GM21526 (cell line): Measurements from ENCODE around the gene HES1.

Source experiments
- ATAC-seq: cut with Tn5 transposase; IDR thresholded peaks from one replicate; pipeline ENCODE4 v1.9.1; 2021; ENCODE audit warnings: moderate library complexity; ENCODE audit not compliant: unreplicated experiment, low FRiP score

The HES1 gene

DNA sequence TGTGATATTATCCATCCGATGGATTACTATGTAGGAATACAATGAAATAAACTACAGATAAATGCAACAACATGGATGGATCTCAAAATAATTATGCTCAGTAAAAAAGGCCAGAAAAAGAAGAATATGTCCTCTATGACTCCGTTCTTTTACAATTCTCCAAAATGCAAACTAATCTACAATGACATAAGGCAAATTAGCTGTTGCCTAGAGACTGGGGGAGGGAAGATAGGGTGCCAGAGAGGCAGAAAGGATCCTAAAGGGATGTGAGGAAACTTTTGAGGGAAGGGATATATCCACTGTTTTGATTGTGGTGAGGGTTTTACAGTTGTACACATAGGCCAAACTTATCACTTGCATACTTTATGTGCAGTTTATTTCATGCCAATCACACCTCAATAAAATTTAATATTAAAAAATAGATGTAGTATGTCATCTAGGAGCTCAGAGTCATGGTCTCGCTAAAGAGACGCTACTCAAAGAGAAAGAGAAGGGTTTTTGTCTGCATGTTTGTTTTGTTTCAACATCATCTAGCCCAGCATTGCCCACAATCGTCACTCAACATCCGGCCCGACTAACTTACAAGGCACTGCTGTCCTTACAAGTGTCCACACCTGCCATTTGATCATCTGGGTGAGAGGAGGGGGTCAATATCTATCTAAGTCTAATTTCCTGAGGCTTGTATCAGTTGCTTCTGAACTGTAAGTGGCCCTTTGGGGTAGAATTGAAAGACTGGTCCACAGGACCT lies 29.5 kb downstream of the HES1 start:
- ATAC-seq: no peak

DNA sequence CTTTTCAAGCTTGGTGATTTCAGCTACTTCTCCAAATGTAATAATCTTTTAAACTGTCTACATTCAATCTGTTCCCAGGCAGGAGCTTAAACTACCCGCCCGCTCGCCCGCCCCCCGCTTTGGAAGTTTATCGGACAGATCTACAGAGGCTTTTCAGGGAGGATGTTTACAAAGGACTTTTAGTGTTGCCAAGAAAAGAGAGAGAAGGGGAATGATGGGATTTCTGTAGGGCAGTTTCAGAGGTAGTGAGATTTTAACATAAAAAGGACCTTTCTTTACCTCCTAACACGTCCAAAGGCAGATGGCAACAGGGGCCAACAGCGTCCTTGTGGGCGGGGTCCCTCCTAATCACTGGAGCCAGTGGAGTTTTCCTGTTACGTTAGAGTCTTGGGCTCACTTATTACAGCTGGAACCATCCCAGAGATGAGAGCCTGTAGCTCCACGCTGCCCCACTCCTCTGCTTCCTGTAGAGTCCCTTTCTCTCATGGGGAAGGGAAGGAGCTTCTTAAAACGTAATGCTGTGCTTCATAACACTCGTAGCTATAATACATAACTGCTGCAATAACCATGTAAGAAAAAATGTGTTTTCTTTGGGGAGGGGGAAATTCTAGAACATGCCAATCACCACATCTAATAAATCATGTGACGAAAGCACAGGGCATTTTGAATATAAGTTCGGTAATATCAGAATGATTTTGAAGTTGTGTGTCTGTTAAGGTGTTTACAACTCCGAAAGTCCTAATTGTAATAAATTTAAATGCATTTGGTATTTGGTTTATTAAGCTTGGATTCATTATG lies 30.9 kb downstream of the HES1 start:
- ATAC-seq: no peak

DNA sequence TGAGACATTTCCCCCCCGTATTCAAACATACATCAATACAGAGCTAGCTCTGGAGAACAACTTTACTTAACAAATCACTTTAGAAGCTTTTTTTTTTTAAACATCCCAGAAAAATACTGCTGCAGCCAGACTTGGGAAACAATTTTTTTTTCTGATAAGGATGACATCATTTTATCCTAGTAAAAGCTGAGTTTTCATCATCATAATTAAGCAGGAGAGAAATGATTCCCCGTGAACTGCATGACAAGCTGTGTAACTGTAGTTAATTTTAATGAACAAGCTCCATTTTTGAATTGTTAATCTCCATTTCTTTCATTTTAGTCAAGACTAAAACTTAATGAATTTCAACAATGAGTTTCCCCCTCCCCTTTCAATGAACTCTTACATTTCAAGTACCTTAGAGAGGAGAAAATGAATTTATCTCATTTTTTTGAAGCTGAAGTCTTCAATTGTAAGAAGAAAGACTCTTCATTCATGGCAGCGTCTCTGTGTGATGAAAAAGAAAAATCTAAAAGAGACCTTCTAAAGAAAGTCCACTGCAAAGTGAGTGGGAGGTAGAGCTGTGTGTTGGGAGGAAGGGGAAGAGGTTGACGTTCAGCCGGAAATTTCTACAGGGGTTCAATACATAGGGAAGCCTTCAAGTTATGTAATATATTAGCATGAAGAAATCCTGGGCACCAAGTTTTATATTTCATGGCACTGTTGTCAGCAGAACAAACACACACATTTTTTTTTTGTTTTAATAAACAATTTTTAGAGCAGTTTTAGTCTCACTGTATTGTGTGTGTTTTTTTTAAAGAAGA lies 31.7 kb downstream of the HES1 start:
- ATAC-seq: no peak

DNA sequence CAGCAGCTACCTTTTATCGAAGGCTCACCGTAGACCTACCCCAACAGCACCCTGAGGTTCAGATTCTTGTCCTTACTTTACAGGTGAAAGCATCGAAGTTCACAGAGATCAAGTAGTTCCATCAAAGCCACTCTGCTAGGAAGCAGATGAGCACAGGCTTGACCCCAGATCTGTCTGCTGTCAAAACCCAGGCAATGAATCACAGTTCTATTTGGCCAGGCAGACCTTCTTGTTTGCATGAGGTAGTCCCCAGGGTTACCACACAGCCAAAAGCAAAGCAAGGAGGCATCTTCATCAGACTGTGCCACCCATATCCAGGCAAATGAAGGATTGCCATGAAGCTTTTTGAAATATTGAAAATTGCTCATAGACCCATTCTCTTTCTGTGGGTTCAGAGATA lies 33.0 kb downstream of the HES1 start:
- no peak for ATAC-seq

DNA sequence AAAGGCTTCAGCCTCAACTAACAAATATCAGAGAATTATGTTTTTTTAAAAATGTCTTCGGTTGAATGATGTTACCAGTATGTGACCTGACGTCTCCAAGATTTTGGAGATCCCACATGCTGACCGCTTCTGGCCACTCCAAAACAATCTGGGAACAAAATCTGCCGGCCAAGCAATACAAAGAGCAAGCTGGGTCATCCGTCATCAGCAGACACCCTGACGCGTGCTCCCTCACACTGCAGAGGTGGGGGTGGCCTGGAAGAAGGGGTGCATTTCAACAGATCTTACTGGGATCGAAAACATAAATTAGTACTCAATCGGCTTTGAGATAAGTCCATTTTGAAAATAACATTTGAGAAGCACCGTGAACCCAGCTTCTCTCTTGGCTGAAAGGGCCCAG lies 33.6 kb downstream of the HES1 start:
- ATAC-seq: no peak

DNA sequence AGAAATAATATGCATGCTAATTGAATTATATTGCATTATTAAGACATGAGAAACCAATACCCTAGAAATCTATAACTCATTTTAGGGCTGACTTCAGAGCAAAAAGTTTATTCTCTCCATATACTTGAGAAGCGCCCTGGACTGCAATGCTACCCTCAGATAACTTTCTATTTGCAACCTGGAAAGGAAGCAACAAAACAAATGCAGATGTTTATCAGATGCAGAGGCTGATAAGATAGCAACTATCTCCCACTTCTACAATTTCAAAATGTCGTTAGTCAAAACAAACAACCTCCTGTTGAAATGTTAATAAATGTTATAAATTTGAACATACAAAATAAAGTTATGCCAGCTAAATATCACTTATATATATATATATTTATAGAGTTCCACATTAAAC lies 34.8 kb downstream of the HES1 start:
- no peak for ATAC-seq

DNA sequence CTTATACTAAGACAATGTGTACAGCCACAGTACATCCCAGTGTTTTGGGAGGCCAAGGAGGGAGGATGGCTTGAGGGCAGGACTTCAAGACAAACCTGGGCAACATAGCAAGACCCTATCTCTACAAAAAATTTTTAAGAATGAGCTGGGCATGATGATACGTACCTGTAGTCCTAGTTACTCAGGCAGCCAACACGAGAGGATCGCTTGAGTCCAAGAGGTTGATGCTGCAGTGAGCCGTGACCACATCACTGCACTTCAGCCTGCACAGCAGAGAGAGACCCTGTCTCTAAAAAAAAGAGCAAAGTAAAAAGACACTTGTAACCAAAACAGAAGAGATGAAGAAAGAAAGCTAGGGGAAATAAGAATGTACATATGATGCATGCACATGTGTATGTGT lies 38.5 kb downstream of the HES1 start:
- no peak for ATAC-seq

DNA sequence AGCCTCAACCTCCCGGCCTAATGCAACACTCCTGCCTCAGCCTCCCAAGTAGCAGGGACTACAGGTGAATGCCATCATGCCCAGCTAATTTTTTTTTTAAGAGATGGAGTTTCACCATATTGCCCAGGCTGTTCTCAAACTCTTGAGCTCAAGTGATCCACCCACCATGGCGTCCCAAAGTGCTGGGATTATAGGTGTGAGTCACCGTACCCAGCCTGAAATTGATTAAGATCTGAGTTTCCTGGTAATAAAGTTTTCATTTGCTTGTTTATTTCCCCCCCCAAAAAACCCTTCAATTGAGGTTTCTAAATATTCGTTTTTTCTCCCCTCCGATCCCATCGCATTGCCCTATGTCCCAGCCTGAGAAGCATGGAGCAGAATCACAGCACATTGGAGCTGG lies 39.0 kb downstream of the HES1 start:
- ATAC-seq: no peak

DNA sequence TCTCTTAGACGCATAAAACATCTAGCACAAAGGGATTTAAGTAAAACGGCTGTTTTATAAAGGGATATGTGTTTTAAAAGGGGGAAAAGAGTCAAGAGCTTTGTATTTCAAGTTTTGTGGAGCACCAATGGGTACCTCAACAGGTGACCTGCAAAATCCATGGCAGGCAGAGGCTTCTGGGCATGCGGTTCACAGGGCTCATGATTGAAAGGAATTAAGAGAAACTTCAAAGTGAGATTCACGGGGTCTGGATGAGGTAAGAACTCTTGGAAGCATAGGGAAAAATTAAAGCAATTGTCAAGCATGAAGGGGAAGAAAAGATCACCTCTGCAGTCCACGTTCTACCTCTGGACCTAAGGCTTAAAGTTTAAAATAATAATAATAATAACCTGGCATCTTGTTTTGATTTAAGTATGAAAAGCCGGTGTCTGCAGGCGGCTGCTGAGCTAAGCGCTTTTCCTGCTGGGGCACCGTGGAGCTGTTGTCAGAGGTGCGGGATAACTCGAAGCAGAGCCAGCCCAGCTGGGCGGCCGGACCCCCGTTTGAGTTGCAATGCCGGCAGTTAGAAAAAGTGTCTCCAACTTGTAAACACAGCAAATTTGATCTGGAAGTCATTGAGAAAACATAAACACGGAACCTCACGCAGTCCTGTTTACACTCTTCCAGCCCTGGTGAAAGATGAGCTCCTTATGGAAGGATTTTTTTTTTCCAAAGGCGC lies 40.5 kb downstream of the HES1 start:
- no peak for ATAC-seq

DNA sequence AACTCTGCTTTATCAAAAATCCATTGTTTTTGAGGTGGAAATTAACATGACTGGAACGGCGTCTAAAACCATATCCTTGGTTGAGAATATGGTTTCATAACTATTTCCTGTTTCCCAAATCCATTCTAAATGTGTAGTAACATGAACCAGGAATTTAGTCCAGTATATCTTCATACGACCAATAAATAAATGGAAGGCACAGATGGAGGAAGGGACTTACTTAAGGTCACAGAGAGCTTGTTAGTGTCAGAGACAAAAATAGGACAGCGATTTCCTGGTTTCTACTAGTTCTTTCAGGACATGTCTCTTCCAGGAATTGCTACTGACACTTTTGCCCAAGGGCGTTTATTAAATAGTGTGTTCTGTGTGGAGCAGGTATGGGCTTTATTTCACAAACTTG lies 41.2 kb downstream of the HES1 start:
- ATAC-seq: no peak

DNA sequence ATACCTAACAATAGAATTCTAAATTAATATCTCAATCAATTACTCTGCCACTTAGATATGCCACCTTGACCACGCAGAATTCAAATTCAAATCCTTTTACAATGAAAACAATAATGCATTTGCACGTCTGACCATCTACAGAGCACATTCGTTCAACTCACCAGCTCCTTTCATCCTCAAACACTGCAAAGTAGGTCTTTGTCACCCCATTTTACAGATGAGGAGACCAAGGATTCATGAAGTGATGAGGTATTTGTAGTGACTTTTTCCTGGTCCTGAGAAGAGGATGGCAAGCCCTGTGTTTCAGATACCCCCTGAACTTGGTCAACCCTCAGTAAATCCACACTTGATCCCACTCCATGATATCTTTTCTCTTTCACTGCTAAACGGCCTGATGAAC lies 42.2 kb downstream of the HES1 start:
- ATAC-seq: no peak

DNA sequence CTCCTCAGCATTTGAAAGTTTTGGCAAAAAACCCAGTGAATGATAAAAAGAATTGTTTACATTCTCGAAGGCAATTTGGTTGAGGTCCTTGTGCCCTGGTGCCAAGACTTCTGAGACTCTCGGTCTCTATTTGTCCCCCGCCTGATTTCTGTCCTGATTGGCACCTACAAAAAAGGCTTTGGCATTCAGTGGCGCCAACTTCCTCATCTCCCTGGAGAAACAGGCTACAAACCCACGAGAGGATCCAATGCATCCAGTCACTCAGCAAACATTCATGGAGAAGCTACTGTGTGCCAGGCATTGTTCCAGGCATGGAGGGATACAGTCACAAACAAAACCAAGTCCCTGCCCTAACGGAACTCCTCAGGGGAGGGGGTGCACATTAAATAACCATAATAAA lies 42.7 kb downstream of the HES1 start:
- no peak for ATAC-seq

DNA sequence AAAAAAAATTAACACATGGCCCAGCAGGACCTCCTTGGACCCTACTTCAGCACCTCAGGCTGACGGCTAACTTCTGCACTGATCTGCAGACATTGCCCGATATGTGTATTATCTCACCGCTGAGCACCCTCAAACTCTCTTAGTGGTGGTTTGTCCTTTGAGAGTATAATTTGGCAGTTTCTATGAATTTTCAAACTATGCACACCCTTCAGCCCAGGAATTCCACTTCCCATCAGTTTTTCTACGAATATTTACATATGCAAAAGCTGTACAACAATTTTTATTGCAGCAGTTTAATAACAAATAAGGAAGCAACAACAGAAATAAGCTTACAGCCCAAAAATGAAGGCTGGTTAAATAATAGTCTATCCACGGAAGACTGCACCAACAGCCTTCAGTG lies 44.6 kb downstream of the HES1 start:
- no peak for ATAC-seq

DNA sequence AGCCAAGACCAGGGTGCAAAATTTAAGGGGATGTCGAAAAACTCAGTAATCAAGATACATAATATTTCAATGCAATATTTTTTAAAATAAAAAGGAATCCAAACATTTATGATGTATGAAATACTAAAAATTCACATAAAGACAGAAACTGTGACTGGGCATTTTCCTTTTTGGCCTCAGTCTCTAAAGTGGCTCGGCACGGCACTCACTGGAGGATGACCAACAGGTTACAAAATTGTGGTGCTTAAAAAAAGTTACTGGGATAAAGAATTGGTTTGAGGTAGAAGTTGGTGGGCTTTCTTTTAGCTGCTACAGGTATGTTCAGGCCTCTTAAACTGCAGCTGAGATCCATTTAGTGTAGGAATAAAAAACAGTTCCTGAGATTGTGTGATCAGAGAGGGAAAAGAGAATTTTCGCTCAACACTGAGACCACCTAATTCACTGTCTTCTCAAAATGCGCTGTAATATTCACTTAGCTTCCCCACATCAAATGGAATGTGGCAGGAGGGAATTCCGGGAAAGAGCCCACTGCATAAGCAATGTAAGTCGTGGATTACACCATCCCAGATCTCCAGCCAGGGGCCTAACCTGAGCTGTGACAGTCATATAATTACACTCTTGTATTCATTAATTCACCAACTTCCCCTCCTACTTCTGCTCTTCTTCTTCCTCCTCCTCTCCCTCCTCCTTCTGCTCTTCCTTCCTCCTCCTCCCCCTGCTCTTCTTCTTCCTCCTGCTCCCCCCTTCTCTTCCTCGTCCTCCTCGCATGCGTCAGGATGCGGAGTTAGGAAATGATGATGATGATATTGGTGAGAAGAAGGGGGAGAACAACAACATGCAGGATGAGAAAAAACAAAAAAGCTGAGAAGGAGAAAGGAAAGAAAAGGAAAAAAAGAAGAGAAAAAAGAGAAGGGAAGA lies 45.9 kb downstream of the HES1 start:
- ATAC-seq: no peak

DNA sequence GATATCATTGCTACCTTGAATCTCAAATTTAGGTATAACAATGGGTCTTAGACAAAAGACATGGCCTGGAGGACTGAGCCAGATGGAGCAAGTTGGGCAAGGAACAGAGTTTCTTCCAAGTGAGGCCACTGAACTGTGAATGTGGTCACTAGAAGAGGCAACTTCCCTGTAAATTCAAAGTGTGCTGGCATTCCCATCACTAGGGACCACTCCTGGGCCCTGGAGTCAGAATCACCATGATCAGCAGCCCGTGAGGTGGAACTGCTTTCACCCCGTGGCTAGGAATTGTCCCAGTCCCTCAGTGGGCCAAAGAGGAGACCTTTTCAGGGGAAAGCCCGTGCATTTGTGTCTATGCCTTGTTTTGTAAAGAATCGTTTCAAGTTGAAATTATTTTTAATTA lies 47.3 kb downstream of the HES1 start:
- ATAC-seq: no peak

DNA sequence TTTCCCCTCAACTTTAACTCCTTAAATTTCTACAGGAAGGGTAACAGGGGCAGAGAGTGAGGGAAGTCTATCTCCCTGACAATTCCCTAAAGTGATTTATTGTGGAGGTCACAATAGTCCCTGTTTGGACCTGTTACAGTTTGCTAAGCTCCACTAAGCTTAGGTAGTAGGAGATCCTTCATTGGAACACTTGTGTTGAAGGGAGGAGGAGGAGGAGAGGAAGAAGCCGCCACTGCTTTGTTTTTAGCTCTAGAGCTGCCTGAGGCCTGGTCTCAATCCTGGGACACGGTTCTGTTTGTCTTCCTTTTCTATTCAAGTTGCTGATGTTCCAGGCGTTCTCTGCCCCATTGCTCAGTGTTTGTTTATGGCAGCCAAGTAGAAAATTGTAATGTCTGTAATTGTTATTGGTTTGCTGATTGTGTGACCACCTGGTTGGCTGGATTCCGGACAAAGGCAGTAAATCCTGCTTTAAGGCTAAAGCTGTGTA lies 48.4 kb downstream of the HES1 start:
- no peak for ATAC-seq

DNA sequence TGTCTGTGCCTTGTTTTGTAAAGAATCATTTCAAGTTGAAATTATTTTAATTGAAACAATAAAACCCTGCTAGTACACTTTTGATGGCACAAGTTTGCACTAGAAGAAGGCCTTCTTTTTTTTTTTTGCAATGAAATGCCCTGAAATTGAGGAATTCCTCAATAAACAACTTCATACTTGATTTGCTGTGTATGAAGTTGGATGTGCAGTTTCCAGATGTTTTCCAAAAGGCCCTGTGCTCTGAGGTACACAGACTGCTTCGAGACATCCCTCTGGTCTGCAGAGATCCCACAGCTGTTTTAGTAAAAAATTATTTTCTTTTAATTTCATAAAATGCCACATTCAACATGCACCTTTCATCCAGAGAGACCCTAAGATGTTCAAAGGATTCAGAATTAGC lies 48.9 kb downstream of the HES1 start:
- ATAC-seq: no peak

DNA sequence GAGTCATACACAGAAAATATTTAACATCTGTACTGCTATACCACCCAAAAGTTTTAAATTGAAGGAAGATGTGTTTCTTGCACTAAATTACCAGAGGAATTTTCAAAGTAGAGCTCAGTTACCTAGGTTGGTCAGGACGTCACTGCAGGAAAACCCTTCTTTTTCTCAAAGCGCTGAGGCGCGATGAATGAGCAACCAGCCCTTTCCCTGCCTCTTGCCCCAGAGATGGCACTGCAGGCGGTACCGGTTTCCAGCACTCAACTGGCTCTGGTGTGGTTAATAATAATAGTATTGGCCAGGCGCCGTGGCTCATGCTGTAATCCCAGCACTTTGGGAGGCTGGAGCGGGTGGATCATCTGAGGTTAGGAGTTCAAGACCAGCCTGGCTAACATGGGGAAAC lies 49.3 kb downstream of the HES1 start:
- ATAC-seq: no peak

DNA sequence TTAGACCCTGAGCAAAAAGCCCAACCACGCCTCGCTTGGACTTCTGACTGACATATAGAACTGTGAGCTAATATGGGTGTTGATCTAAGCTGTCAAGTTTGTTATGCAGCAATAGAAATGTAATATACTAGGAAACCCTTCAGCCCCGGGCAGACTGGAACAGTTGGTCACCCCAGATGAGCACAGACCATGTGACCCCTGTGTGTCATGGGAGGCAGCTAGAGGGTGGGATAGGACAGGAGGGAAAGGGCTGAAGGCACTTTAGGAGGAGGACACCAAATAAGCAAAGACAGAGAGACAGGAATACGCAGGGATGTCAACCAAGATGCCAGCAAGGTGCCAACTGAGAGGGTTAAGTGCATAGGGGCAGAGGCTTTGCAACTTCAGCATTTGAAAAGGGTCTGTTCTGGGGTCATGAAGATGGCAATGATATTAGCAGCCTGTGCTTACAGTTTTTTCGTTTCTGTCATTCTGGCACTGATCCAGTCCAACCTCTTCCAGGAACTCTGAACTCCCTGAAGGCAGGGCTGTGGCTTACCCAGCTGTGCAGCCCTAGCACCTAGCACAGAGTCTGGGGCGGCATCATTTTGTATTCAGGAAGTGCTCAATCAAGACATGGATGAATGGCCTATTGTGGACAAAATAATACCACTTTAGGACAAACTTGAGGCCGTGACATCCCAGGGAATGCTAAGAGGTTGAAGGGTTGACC lies 51.4 kb downstream of the HES1 start:
- no peak for ATAC-seq
